GM12865 (cell line): ENCODE data around the gene AMOTL1.

Experiments used
- DNase-seq: peaks from one replicate; pipeline ENCODE4 v3.0.0; 2010; ENCODE audit warnings: low read depth
- H3K4me3 ChIP-seq: 2 replicates; pipeline ENCODE4 v1.5.1; 2011; ENCODE audit warnings: mild to moderate bottlenecking, low read depth, low read length, control low read depth
- TF ChIP-seq, protein P1 (sequence below): IDR thresholded peaks from 2 replicates; pipeline ENCODE4 v1.5.1; 2011; ENCODE audit warnings: low read length, control low read depth, low read depth, inconsistent platforms; ENCODE audit not compliant: insufficient read depth; ENCODE audit errors: missing control alignments

The AMOTL1 gene

DNA sequence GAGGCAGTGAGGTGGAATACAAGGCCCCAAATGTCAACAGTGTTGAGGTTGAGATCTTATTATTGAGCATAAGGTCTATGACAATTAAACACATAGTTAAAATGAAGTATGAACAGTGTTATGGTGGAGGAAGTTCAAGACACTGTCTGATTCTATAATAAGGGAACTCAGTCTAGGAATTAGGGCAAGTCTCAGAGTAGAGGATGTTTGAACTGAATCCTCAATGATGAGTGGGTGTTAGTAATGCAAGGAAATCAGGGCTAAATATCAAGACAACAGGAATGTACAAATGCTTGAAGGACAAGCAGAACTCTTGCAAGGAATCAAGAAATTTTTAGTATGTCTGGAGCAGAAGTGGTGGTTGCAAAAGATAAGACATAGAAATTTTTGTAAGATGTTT is 152.2 kb downstream of the AMOTL1 start:
- DNase-seq: no peak
- TF ChIP-seq, protein P1, sequence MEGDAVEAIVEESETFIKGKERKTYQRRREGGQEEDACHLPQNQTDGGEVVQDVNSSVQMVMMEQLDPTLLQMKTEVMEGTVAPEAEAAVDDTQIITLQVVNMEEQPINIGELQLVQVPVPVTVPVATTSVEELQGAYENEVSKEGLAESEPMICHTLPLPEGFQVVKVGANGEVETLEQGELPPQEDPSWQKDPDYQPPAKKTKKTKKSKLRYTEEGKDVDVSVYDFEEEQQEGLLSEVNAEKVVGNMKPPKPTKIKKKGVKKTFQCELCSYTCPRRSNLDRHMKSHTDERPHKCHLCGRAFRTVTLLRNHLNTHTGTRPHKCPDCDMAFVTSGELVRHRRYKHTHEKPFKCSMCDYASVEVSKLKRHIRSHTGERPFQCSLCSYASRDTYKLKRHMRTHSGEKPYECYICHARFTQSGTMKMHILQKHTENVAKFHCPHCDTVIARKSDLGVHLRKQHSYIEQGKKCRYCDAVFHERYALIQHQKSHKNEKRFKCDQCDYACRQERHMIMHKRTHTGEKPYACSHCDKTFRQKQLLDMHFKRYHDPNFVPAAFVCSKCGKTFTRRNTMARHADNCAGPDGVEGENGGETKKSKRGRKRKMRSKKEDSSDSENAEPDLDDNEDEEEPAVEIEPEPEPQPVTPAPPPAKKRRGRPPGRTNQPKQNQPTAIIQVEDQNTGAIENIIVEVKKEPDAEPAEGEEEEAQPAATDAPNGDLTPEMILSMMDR: no peak
- H3K4me3 ChIP-seq: no peak overlapping the region

DNA sequence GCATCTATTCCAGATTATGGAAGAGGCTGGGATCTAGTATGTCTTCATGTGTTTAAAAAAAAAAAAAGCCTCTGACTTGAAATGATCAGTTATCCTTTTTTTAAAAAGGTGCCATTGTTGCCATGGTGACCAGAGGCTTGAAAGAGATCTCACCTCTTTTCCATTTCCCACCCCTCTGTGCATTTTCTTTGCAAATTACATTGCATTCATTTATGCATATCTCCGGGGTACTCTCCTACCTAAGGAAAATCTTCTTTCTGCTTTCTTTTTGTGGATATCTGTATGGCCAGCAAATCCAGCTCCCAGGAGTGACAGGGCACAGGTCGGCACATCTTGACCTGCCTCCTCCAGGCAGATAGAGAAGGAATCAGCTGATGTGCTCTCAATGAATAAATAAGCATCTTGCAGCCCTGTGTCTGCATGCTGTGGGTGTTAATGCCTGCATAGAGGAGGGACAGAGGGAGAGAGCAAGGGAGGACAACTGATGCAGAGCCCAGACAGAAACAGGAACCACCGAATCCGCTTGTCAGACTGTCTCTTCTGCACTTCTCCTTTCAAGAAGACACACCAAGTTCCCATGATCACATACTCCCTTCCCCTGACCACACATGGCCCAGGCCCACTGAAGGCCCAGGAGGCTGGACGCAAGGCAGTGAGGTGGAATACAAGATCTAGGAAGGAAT is 154.3 kb downstream of the AMOTL1 start:
- H3K4me3 ChIP-seq: no peak overlapping the region
- DNase-seq: no peak
- TF ChIP-seq, protein P1: no peak

DNA sequence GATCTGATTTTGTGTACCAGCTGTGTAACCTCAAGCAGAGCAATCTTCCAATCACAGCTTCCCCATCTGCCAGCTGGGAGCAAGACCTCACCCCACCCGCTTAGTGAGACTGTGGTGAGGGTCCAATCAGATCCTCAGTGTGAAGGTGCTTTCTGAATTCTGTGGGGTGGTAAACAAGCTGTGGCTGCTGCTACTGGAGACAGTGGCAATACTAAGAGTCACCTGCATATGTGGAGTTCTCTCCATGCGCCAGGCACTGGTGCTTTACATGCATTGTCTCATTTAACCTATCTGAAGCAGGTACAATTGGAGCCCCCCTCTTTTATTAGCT is 154.8 kb downstream of the AMOTL1 start:
- TF ChIP-seq, protein P1: no peak
- no peak for DNase-seq
- no peak overlapping the region for H3K4me3 ChIP-seq

DNA sequence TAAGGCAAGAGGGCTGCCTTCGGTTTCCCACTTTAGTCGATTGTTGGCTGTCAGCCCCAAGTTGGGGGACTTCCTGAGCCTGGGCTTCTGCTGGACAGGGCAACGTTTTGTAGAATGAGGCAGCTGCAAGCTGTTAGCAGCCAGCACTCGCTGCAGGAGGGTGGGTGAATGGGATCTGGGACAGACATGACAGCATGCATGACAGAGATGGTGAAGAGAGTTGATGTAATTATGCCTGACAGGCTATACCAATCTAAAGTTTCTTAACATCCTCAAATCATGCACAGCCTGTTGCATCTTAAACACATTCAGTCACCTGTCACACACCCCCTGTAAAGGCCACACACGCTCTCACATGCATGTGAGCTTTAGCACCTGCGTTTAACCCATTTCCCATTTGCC is 156.0 kb downstream of the AMOTL1 start:
- TF ChIP-seq, protein P1: no peak
- no peak overlapping the region for H3K4me3 ChIP-seq
- no peak for DNase-seq

DNA sequence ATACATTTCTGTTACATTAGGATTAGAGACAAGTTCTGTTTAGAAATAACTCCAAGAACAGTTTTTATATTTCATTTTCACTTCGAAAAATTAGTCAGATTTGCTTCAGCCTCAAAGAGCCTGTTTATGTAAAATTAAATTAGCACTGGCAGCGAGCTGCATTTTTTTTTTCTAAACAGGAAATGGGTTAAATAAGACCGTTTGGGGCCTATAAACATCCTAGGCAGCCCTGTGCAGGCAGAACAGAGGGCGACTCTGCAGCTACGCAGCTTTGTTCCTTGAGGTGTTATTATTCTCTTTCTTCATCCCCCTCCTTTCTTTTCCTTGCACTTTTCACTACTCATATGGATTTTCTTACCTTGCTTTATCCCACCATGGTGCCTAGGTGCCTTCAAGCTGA is 156.5 kb downstream of the AMOTL1 start:
- DNase-seq: no peak
- TF ChIP-seq, protein P1: no peak
- H3K4me3 ChIP-seq: no peak overlapping the region

DNA sequence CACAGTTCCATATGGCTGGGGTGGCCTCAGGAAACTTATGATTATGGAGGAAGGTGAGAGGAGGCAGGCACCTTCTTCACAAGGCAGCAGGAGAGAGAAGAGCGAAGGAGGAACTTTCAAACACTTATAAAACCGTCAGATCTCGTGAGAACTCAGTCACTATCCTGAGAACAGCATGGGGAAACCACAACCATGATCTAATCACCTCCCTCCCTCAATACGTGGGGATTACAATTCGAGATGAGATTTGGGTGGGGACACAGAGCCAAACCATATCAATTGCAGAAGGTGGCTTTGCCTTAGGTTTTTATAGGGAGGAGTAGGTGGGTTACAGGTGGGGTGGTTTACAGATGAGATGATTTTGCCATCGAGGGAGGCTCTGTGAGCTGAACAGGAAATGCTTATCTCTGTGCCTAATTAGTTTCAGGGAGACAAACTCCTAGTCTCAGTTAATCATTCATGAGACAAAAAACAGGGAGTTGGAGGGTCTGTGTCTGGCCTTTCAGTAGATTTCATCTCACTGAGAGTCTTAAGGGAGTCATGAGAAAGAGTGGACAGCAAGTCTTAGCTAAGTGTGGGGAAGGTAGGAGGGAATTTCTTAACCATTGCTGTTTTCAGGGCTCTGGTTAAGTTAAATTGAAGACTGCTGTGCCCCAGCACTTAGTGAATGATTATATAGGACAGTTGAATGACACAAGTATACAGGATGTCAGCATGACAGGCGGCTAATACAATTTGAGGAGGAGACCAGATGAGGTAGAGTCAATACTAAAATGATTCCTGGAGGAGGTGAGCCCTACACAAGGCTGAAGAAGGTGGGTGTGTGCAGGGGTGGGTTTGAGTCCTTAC is 157.5 kb downstream of the AMOTL1 start:
- H3K4me3 ChIP-seq: no peak overlapping the region
- no peak for DNase-seq
- TF ChIP-seq, protein P1: no peak
